HEK293T (cell line): ENCODE results near the gene TUBB4B.
"Not testable (repeated sequence)": the region's sequence is repeated elsewhere in the genome, so short reads cannot be mapped to it uniquely, and the experiment has no call there.

ENCODE experiments used
- CTCF ChIA-PET: fragments of 350-600 bp; formaldehyde crosslinking; extraction: SDS; loops from one replicate; lab custom pipeline; 2021; ENCODE audit warnings: antibody characterized with exemption, inconsistent platforms; lab: Yijun Ruan, JAX
- POLR2A ChIA-PET: fragments of 350-600 bp; formaldehyde crosslinking; extraction: SDS; loops from one replicate; lab custom pipeline; 2020; ENCODE audit warnings: antibody characterized with exemption, inconsistent platforms; lab: Yijun Ruan, JAX
- DNase-seq: peaks from one replicate; pipeline ENCODE4 v3.0.0; 2012; ENCODE audit warnings: mixed read lengths; ENCODE audit errors: extremely low spot score
- ARNT ChIP-seq: fragments of 450-650 bp; IDR thresholded peaks from 2 replicates; pipeline ENCODE4 v1.6.1; 2017; ENCODE audit warnings: mild to moderate bottlenecking
- BHLHE40 ChIP-seq: fragments of 450-650 bp; IDR thresholded peaks from 2 replicates; pipeline ENCODE4 v1.6.1; 2016; ENCODE audit warnings: mild to moderate bottlenecking, moderate library complexity, borderline replicate concordance
- CTBP1 ChIP-seq: fragments of 450-650 bp; IDR thresholded peaks from 2 replicates; pipeline ENCODE4 v1.6.1; 2016; ENCODE audit warnings: borderline replicate concordance
- ELF4 ChIP-seq: fragments of 450-650 bp; IDR thresholded peaks from 2 replicates; pipeline ENCODE4 v1.6.1; 2017; ENCODE audit warnings: antibody characterized with exemption
- FOXA1 ChIP-seq: fragments of 450-650 bp; IDR thresholded peaks from 2 replicates; pipeline ENCODE4 v1.6.1; 2016; ENCODE audit warnings: mild to moderate bottlenecking
- FOXK2 ChIP-seq: fragments of 450-650 bp; IDR thresholded peaks from 2 replicates; pipeline ENCODE4 v1.6.1; 2016; ENCODE audit warnings: mild to moderate bottlenecking
- FOXM1 ChIP-seq: fragments of 450-650 bp; IDR thresholded peaks from 2 replicates; pipeline ENCODE4 v1.6.1; 2017; ENCODE audit warnings: mild to moderate bottlenecking, borderline replicate concordance
- HDGF ChIP-seq: fragments of 450-650 bp; IDR thresholded peaks from 2 replicates; pipeline ENCODE4 v1.6.1; 2017; ENCODE audit warnings: antibody characterized with exemption, borderline replicate concordance
- L3MBTL2 ChIP-seq: fragments of 450-650 bp; conservative IDR thresholded peaks from 2 replicates; pipeline ENCODE4 v1.6.1; 2016; ENCODE audit warnings: mild to moderate bottlenecking
- LEF1 ChIP-seq: fragments of 450-650 bp; IDR thresholded peaks from 2 replicates; pipeline ENCODE4 v1.6.1; 2017; ENCODE audit warnings: mild to moderate bottlenecking, borderline replicate concordance
- NFRKB ChIP-seq: fragments of 450-650 bp; IDR thresholded peaks from 2 replicates; pipeline ENCODE4 v1.6.1; 2016; ENCODE audit warnings: mild to moderate bottlenecking, moderate library complexity
- SP1 ChIP-seq: fragments of 450-650 bp; IDR thresholded peaks from 2 replicates; pipeline ENCODE4 v1.6.1; 2017
- SUZ12 ChIP-seq: fragments of 450-650 bp; IDR thresholded peaks from 2 replicates; pipeline ENCODE4 v1.6.1; 2016; ENCODE audit warnings: mild to moderate bottlenecking
- TARDBP ChIP-seq: fragments of 450-650 bp; IDR thresholded peaks from 2 replicates; pipeline ENCODE4 v1.6.1; 2016
- ZNF384 ChIP-seq: fragments of 450-650 bp; IDR thresholded peaks from 2 replicates; pipeline ENCODE4 v1.6.1; 2016
- TF ChIP-seq, protein P1 (sequence below): fragments of 450-650 bp; IDR thresholded peaks from 2 replicates; pipeline ENCODE4 v1.6.1; 2016

The TUBB4B gene

GRCh38 chr9:137256362-137256761 lies 15.3 kb downstream of the TUBB4B start:
- ChIA-PET CTCF (interaction anchor here (0.8 to 1.1 kb wide), 2 partner anchors 16 to 227 kb away, joined by 3 read pairs; no protein-coding TSS in a partner anchor), POLR2A (interaction anchor here (0.7 to 8.8 kb wide), 5 partner anchors 14 to 167 kb away, joined by 3 to 90 read pairs (median 4); partner anchors contain the start of genes NOXA1 and TUBB4B)
- TF ChIP-seq ZNF384 (no peak), BHLHE40 (no peak), ARNT (no peak), FOXA1 (no peak), SP1 (no peak), FOXM1 (no peak), ELF4 (no peak), CTBP1 (no peak)
- TF ChIP-seq, protein P1, sequence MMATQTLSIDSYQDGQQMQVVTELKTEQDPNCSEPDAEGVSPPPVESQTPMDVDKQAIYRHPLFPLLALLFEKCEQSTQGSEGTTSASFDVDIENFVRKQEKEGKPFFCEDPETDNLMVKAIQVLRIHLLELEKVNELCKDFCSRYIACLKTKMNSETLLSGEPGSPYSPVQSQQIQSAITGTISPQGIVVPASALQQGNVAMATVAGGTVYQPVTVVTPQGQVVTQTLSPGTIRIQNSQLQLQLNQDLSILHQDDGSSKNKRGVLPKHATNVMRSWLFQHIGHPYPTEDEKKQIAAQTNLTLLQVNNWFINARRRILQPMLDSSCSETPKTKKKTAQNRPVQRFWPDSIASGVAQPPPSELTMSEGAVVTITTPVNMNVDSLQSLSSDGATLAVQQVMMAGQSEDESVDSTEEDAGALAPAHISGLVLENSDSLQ = no peak
- DNase-seq = no peak

DNA sequence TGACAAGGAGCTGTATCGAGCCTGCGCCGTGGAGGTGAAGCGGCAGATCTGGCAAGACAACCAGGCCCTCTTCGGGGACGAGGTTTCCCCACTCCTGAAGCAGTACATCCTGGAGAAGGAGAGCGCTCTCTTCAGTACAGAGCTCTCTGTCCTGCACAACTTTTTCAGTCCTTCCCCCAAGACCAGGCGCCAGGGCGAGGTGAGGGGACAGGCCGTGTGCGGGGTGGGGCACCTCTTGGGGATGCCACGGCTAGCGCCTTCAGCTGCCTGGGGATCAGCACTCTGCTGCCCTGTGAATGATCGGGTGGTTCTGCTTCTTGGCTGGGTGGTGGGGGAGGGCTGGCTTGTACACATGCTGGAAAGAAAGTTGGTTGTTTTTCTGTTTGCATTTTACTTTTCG lies 15.8 kb downstream of the TUBB4B start:
- no peak for DNase-seq
- no peak for TF ChIP-seq SUZ12
- TF ChIP-seq ELF4 = no peak
- TF ChIP-seq BHLHE40 = no peak
- ChIA-PET POLR2A (interaction anchor here (1.1 to 8.8 kb wide), 3 partner anchors 15 to 27 kb away, joined by 4 to 90 read pairs (median 4); partner anchors contain the start of gene TUBB4B), CTCF (interaction anchor here (0.8 to 1.1 kb wide), 2 partner anchors 17 to 227 kb away, joined by 3 read pairs; no protein-coding TSS in a partner anchor)

DNA sequence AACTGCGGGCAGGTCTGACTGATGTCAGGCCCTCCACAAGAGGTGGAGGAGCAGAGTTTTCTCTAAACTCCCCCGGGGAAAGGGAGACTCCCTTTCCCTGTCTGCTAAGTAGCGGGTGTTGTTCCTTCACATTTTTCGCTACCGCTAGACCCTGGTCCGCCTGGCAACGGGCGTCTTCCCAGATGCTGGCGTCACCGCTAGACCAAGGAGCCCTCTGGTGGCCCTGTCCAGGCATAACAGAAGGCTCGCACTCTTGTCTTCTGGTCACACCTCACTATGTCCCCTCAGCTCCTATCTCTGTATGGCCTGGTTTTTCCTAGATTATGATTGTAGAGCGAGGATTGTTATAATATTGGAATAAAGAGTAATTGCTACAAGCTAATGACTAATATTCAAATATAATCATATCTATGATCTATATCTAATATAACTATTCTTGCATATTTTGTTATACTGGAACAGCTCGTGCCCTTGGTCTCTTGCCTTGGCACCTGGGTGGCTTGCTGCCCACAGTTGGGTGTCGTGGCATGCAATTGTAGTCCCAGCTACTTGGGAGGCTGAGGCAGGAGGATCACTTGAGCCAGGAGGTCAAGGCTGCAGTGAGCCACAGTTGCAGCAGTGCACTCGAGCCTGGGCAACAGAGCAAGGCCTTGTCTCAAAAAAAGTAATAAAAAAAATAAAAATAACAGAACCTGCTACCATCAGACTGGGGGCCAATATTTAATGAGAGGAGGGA lies 21.3 kb downstream of the TUBB4B start:
- ChIA-PET CTCF (interaction anchor here (0.6 to 1.0 kb wide), 2 partner anchors 11 to 23 kb away, joined by 3 read pairs; partner anchors contain the start of gene STPG3), POLR2A (interaction anchor here (1.4 kb wide), 1 partner anchor 22 kb away, joined by 11 read pairs; the partner anchor contains the start of gene TUBB4B)
- not testable (repeated sequence) for DNase-seq

DNA sequence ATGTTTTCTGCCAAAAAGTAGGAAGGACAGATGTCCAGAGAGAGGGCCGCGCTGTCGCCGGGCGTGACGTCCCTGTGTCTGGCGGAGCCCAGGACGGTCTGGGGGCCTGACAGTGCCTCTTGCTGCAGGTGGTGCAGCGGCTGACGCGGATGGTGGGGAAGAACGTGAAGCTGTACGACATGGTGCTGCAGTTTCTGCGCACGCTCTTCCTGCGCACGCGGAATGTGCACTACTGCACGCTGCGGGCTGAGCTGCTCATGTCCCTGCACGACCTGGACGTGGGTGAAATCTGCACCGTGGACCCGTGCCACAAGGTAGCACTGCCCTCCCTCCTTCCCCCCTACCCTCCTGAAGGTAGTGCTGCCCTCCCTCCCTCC lies 21.8 kb downstream of the TUBB4B start:
- ChIA-PET CTCF (interaction anchor here (1.0 kb wide), 1 partner anchor 24 kb away, joined by 3 read pairs; no protein-coding TSS in a partner anchor), POLR2A (no interaction called here)
- DNase-seq = no peak
- TF ChIP-seq FOXA1 = no peak
- no peak for TF ChIP-seq BHLHE40
- TF ChIP-seq CTBP1 = no peak
- TF ChIP-seq LEF1 = no peak
- no peak for TF ChIP-seq TARDBP
- TF ChIP-seq L3MBTL2 = no peak
- TF ChIP-seq NFRKB = no peak
- TF ChIP-seq FOXM1 = no peak
- TF ChIP-seq HDGF = no peak
- no peak for TF ChIP-seq SUZ12
- TF ChIP-seq, protein P1 = no peak
- no peak for TF ChIP-seq ZNF384
- no peak for TF ChIP-seq SP1
- no peak for TF ChIP-seq FOXK2
- TF ChIP-seq ARNT = no peak
- TF ChIP-seq ELF4 = no peak

DNA sequence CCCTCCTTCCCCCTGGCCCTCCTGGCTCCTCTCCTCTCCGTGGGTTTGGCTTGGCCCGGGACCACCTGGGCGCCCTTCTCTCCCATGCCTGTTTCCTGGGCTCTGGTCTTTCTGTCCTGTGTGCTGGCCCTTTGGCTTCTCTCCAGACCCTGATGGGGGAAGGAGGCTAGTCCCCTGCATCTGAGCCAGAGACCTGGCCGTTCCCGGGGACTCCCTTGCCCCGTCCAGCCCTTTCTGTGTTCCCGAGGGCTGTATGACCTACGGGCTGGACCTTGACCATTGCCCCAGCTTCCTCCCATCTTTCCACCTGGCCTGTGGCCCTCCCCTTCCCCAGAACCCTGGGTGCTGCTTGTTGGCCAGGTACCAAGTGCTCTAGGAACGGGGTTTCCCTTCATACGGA lies 22.4 kb downstream of the TUBB4B start:
- CTCF ChIA-PET = interaction anchor here (1.0 kb wide), 1 partner anchor 25 kb away, joined by 3 read pairs; no protein-coding TSS in a partner anchor
- POLR2A ChIA-PET = no interaction called here
- TF ChIP-seq SP1 (no peak), NFRKB (no peak), ELF4 (no peak), BHLHE40 (no peak), FOXM1 (no peak), FOXA1 (no peak)
- no peak for DNase-seq

GRCh38 chr9:137264067-137264466 lies 23.0 kb downstream of the TUBB4B start:
- POLR2A ChIA-PET = interaction anchor here (0.7 to 1.0 kb wide), 2 partner anchors 19 to 23 kb away, joined by 3 to 4 read pairs; partner anchors contain the start of gene TUBB4B
- no peak for TF ChIP-seq SUZ12
- no peak for TF ChIP-seq L3MBTL2
- TF ChIP-seq NFRKB = no peak
- TF ChIP-seq BHLHE40 = no peak
- TF ChIP-seq HDGF = no peak
- no peak for TF ChIP-seq FOXK2
- no peak for TF ChIP-seq TARDBP
- no peak for TF ChIP-seq LEF1
- no peak for TF ChIP-seq ZNF384
- TF ChIP-seq ELF4 = no peak
- TF ChIP-seq CTBP1 = no peak
- TF ChIP-seq ARNT = no peak
- no peak for TF ChIP-seq FOXM1
- TF ChIP-seq SP1 = no peak
- TF ChIP-seq, protein P1 = no peak
- no peak for TF ChIP-seq FOXA1
- DNase-seq = no peak
- CTCF ChIA-PET = no interaction called here
